ENCODE results near the gene PIK3CA. TPM values are rescaled to one million over a fixed set of nuclear protein-coding genes. Genes with fewer than 3 reads are reported as not detected.
"Not testable (repeated sequence)": the region's sequence is repeated elsewhere in the genome, so short reads cannot be mapped to it uniquely, and the experiment has no call there.

PIK3CA gene
- total RNA-seq, 2 experiments from 2014 or later: 18.5 to 19.7 TPM

GRCh38 chr3:179263134-179263533 is 115.0 kb downstream of the PIK3CA start:
- Mint-ChIP-seq H3K27ac (no peak overlapping the region), H3K4me1 (peaks cover 36% of the 10 kb centered on the region), H3K27me3 (peaks cover 20% of the 10 kb centered on the region), H3K9me3 (ENCODE audit: low read depth) (peaks cover 5% of the 10 kb centered on the region), H3K36me3 (peaks cover 6% of the 10 kb centered on the region), H3K4me3 (no peak overlapping the region)
- DNase-seq (no peak), ATAC-seq (no peak)
- CTCF ChIA-PET: interaction anchor here (1.4 kb wide), 1 partner anchor 13 kb away, joined by 5 read pairs; no protein-coding TSS in a partner anchor

GRCh38 chr3:179264449-179264848 is 116.3 kb downstream of the PIK3CA start:
- H3K4me1 Mint-ChIP-seq: peaks cover 28% of the 10 kb centered on the region
- CTCF ChIA-PET: no interaction called here
- no peak for DNase-seq
- no peak overlapping the region for H3K4me3 Mint-ChIP-seq
- H3K27ac Mint-ChIP-seq: no peak overlapping the region
- H3K27me3 Mint-ChIP-seq: peaks cover 20% of the 10 kb centered on the region
- H3K36me3 Mint-ChIP-seq: peaks cover 6% of the 10 kb centered on the region
- H3K9me3 Mint-ChIP-seq (ENCODE audit: low read depth): peaks cover 5% of the 10 kb centered on the region
- ATAC-seq: no peak

- peaks cover 20% of the 10 kb centered on the region for H3K27me3 Mint-ChIP-seq
- peaks cover 6% of the 10 kb centered on the region for H3K36me3 Mint-ChIP-seq
- no peak overlapping the region for H3K27ac Mint-ChIP-seq
- CTCF ChIA-PET: no interaction called here
- DNase-seq (no peak), ATAC-seq (no peak)
- no peak overlapping the region for H3K4me3 Mint-ChIP-seq
- peaks cover 2% of the 10 kb centered on the region for H3K9me3 Mint-ChIP-seq (ENCODE audit: low read depth)
- peaks cover 24% of the 10 kb centered on the region for H3K4me1 Mint-ChIP-seq
These were observed 116.9 kb downstream of the PIK3CA start for GRCh38 chr3:179265092-179265491.

- Mint-ChIP-seq H3K4me1 (peaks cover 17% of the 10 kb centered on the region), H3K4me3 (no peak overlapping the region), H3K27me3 (peaks cover 20% of the 10 kb centered on the region), H3K9me3 (ENCODE audit: low read depth) (no peaks in the 10 kb centered on the region), H3K27ac (no peak overlapping the region), H3K36me3 (no peaks in the 10 kb centered on the region)
- peak; percentile 51 for DNase-seq
- CTCF ChIA-PET: no interaction called here
- peak; percentile 37 for ATAC-seq
These were observed 117.7 kb downstream of the PIK3CA start for GRCh38 chr3:179265875-179266274.

GRCh38 chr3:179266701-179267211 is 118.6 kb downstream of the PIK3CA start:
- no peaks in the 10 kb centered on the region for H3K36me3 Mint-ChIP-seq
- H3K4me3 Mint-ChIP-seq: no peak overlapping the region
- no peaks in the 10 kb centered on the region for H3K9me3 Mint-ChIP-seq (ENCODE audit: low read depth)
- peaks cover 13% of the 10 kb centered on the region for H3K4me1 Mint-ChIP-seq
- DNase-seq: no peak
- no peak overlapping the region for H3K27ac Mint-ChIP-seq
- H3K27me3 Mint-ChIP-seq: peaks cover 20% of the 10 kb centered on the region
- no peak for ATAC-seq
- CTCF ChIA-PET: no interaction called here

GRCh38 chr3:179268400-179269051 is 120.4 kb downstream of the PIK3CA start:
- CTCF ChIA-PET: interaction anchor here (0.9 kb wide), 1 partner anchor 9 kb away, joined by 3 read pairs; no protein-coding TSS in a partner anchor
- no peaks in the 10 kb centered on the region for H3K36me3 Mint-ChIP-seq
- H3K27ac Mint-ChIP-seq: no peak overlapping the region
- H3K27me3 Mint-ChIP-seq: peaks cover 20% of the 10 kb centered on the region
- H3K4me1 Mint-ChIP-seq: peaks cover 9% of the 10 kb centered on the region
- H3K9me3 Mint-ChIP-seq (ENCODE audit: low read depth): no peaks in the 10 kb centered on the region
- ATAC-seq (no peak), DNase-seq (no peak)
- no peak overlapping the region for H3K4me3 Mint-ChIP-seq

- Mint-ChIP-seq H3K4me3 (no peak overlapping the region), H3K4me1 (peaks cover 9% of the 10 kb centered on the region), H3K9me3 (ENCODE audit: low read depth) (no peaks in the 10 kb centered on the region), H3K36me3 (no peaks in the 10 kb centered on the region), H3K27me3 (peaks cover 18% of the 10 kb centered on the region), H3K27ac (no peak overlapping the region)
- CTCF ChIA-PET: interaction anchor here (0.9 to 1.3 kb wide), 3 partner anchors 8 to 123 kb away, joined by 3 to 4 read pairs (median 3); no protein-coding TSS in a partner anchor
- ATAC-seq (no peak), DNase-seq (no peak)
These were observed 121.1 kb downstream of the PIK3CA start for GRCh38 chr3:179269152-179269707.

GRCh38 chr3:179272385-179272784 is 124.2 kb downstream of the PIK3CA start:
- H3K27me3 Mint-ChIP-seq: peaks cover 18% of the 10 kb centered on the region
- H3K4me1 Mint-ChIP-seq: no peaks in the 10 kb centered on the region
- CTCF ChIA-PET: interaction anchor here (0.8 kb wide), 1 partner anchor 10 kb away, joined by 3 read pairs; no protein-coding TSS in a partner anchor
- no peak overlapping the region for H3K27ac Mint-ChIP-seq
- no peaks in the 10 kb centered on the region for H3K9me3 Mint-ChIP-seq (ENCODE audit: low read depth)
- no peak overlapping the region for H3K4me3 Mint-ChIP-seq
- no peaks in the 10 kb centered on the region for H3K36me3 Mint-ChIP-seq
- ATAC-seq (no peak), DNase-seq (no peak)

GRCh38 chr3:179274434-179274833 is 126.3 kb downstream of the PIK3CA start:
- ATAC-seq; H3K9me3 Mint-ChIP-seq (ENCODE audit: low read depth); H3K4me3 Mint-ChIP-seq; H3K36me3 Mint-ChIP-seq; DNase-seq; H3K4me1 Mint-ChIP-seq; H3K27ac Mint-ChIP-seq: not testable (repeated sequence)
- H3K27me3 Mint-ChIP-seq: peaks cover 27% of the 10 kb centered on the region
- CTCF ChIA-PET: interaction anchor here (0.6 kb wide), 1 partner anchor 1183 kb away, joined by 3 read pairs; no protein-coding TSS in a partner anchor

GRCh38 chr3:179276001-179276400 is 127.8 kb downstream of the PIK3CA start:
- DNase-seq (no peak), ATAC-seq (no peak)
- no peak overlapping the region for H3K27ac Mint-ChIP-seq
- H3K36me3 Mint-ChIP-seq: no peaks in the 10 kb centered on the region
- H3K27me3 Mint-ChIP-seq: peaks cover 27% of the 10 kb centered on the region
- CTCF ChIA-PET: interaction anchor here (1.3 kb wide), 1 partner anchor 14 kb away, joined by 5 read pairs; no protein-coding TSS in a partner anchor
- H3K9me3 Mint-ChIP-seq (ENCODE audit: low read depth): no peaks in the 10 kb centered on the region
- no peaks in the 10 kb centered on the region for H3K4me1 Mint-ChIP-seq
- no peak overlapping the region for H3K4me3 Mint-ChIP-seq

GRCh38 chr3:179276743-179277142 is 128.6 kb downstream of the PIK3CA start:
- H3K9me3 Mint-ChIP-seq (ENCODE audit: low read depth): no peaks in the 10 kb centered on the region

GRCh38 chr3:179278151-179278550 is 130.0 kb downstream of the PIK3CA start:
- ATAC-seq (no peak), DNase-seq (no peak)
- Mint-ChIP-seq H3K4me1 (no peaks in the 10 kb centered on the region), H3K36me3 (no peaks in the 10 kb centered on the region), H3K4me3 (no peak overlapping the region), H3K27me3 (peaks cover 39% of the 10 kb centered on the region), H3K27ac (no peak overlapping the region), H3K9me3 (ENCODE audit: low read depth) (no peaks in the 10 kb centered on the region)
- CTCF ChIA-PET: interaction anchor here (1.2 kb wide), 1 partner anchor 10 kb away, joined by 3 read pairs; no protein-coding TSS in a partner anchor

More at GRCh38 chr3:179276743-179277142, 128.6 kb downstream of the PIK3CA start:
- DNase-seq: no peak
- CTCF ChIA-PET: interaction anchor here (1.3 kb wide), 1 partner anchor 14 kb away, joined by 5 read pairs; no protein-coding TSS in a partner anchor
- no peaks in the 10 kb centered on the region for H3K4me1 Mint-ChIP-seq
- H3K4me3 Mint-ChIP-seq: no peak overlapping the region
- H3K36me3 Mint-ChIP-seq: no peaks in the 10 kb centered on the region
- no peak for ATAC-seq
- peaks cover 30% of the 10 kb centered on the region for H3K27me3 Mint-ChIP-seq
- no peak overlapping the region for H3K27ac Mint-ChIP-seq

GRCh38 chr3:179278932-179279693 is 131.0 kb downstream of the PIK3CA start:
- Mint-ChIP-seq H3K4me3 (no peak overlapping the region), H3K27ac (no peak overlapping the region), H3K9me3 (ENCODE audit: low read depth) (no peaks in the 10 kb centered on the region), H3K27me3 (peaks cover 49% of the 10 kb centered on the region), H3K36me3 (no peaks in the 10 kb centered on the region), H3K4me1 (no peaks in the 10 kb centered on the region)
- no peak for ATAC-seq
- CTCF ChIA-PET: no interaction called here
- DNase-seq: no peak

Measured in activated CD8-positive, alpha-beta memory T cell treated with anti-CD3 and anti-CD28 coated beads, Interleukin-2, amount 10 ng/mL, durations not matched to agents 7 days and 5 days (primary cell).